ENCODE measurements around the gene MLN. TPM values are rescaled to one million over a fixed set of nuclear protein-coding genes. Genes with fewer than 3 reads are reported as not detected.
"Not testable (repeated sequence)": the region's sequence is repeated elsewhere in the genome, so short reads cannot be mapped to it uniquely, and the experiment has no call there.

The MLN gene
- total and polyA plus RNA-seq, 7 experiments from 2014 or later: not detected

DNA sequence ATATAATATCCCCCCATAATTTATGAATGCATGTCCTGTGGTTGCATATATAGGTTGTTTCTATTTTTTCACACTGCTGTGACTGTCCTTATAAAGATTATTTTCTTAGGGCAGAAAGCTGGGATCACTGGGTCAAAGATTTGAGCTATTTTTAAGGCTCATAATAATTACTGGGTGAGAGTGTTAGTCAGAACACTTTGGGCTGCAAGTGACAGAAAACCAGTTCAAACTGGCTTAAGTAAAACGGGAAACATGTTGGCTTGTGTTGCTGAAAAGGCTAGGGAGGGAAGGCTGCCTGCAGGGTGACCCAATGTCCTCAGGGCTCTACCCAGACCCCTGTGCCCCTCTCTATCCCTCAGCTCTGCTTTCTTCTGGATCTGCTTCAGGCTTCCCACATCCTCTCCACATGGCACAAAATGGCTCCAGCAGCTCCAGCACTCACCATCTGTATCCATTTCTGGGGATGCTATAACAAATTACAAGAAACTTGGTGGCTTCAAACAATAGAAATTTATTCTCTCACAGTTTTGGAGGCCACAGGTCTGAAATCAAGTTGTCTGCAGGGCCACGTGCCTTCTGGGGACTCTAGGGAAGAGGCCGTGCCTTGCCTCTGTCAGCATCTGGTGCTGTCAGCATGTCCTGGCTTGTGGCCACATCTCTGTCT lies 33.1 kb upstream of the MLN start:
- intact Hi-C loops (cut with micrococcal nuclease): no loop called here
- Mint-ChIP-seq H3K4me1 (peaks cover 8 to 25% (median 12%) of the 10 kb centered on the region in 7 donors), H3K27me3 (peaks cover 0 to 11% (median 0%) of the 10 kb centered on the region in 5 donors), H3K36me3 (no peaks in the 10 kb centered on the region), H3K27ac (no peak overlapping the region), H3K4me3 (no peak overlapping the region), H3K9me3 (peaks cover 0 to 6% (median 0%) of the 10 kb centered on the region in 11 donors)
- POLR2A ChIA-PET: no interaction called here
- Histone ChIP-seq H3K4me3 (ENCODE audit: low read length) (no peak overlapping the region), H3K36me3 (ENCODE audit: control insufficient read depth in 2 of 3, insufficient read depth in 3 of 3, low read length in 3 of 3) (no peaks in the 10 kb centered on the region), H3K9me3 (ENCODE audit: control insufficient read depth in 2 of 3, low read length in 3 of 3) (no peaks in the 10 kb centered on the region), H3K27me3 (ENCODE audit: control insufficient read depth in 2 of 2, insufficient read depth in 2 of 2, low read length in 2 of 2) (no peaks in the 10 kb centered on the region), H3K4me1 (ENCODE audit: control insufficient read depth in 2 of 2, insufficient read depth in 2 of 2, low read length in 2 of 2) (peaks cover 0 to 13% of the 10 kb centered on the region in 2 donors), H3K27ac (ENCODE audit: low read depth, low read length) (no peak overlapping the region)
- CTCF ChIA-PET: no interaction called here
- no peak for ATAC-seq
- DNase-seq: no peak

DNA sequence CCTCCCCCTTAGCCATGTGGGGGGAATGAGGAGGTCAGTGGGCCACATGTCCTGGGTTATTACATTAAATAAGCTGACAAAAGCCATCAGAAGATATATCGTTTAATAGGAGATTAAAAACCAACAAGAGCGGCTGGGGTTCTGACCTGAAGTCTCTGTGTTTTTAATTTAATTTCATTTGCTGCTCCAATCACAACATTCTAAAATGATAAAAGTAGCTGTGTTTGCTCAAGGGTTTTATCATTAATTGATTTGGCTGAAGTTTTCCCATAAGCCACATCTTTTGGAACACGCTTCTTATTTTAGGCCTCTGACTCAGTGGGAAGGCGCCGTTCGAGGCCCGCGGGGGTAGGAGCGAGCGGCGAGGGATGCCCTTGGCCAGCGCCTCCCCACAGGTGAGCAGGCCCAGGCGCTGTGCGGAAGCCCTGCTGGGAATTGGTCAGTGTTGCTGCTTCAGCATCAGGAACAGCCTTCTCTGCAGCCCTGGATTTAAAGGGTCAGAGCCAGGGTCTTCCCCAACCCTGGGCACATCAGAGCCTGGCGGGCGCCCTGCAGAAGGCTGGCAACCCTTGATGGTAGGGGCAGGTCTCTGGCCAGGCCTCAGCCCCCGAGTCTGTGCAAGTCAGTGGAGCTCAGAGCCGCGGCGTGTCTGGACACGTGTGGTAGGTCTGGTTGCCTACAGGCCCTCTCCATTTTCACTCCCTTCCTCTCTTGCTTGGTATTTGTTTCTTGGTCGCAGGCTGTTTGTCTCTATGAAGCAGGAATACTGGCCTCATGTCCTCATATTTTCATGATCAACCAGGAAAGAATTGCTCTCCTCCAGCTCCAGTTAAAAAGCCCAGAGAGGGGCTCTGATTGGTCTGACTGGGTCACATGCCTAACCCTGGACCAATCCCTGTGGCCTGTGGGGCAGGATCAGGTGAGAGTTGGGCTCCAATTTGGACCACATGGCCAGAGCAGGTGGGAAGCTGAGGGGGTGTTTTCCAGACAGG lies 30.9 kb upstream of the MLN start:
- ChIA-PET POLR2A (interaction anchor here (0.6 kb wide), 2 partner anchors 93 to 808 kb away, joined by 3 read pairs; no protein-coding TSS in a partner anchor), CTCF (no interaction called here)
- no peaks in the 10 kb centered on the region for H3K36me3 Mint-ChIP-seq
- Histone ChIP-seq H3K36me3 (ENCODE audit: control insufficient read depth in 2 of 3, insufficient read depth in 3 of 3, low read length in 3 of 3) (no peaks in the 10 kb centered on the region), H3K9me3 (ENCODE audit: control insufficient read depth in 2 of 3, low read length in 3 of 3) (no peaks in the 10 kb centered on the region), H3K4me3 (ENCODE audit: low read length) (no peak overlapping the region), H3K27ac (ENCODE audit: low read depth, low read length) (no peak overlapping the region), H3K27me3 (ENCODE audit: control insufficient read depth in 2 of 2, insufficient read depth in 2 of 2, low read length in 2 of 2) (no peaks in the 10 kb centered on the region), H3K4me1 (ENCODE audit: control insufficient read depth in 2 of 2, insufficient read depth in 2 of 2, low read length in 2 of 2) (peaks cover 0 to 2% of the 10 kb centered on the region in 2 donors)
- no peak overlapping the region for H3K4me3 Mint-ChIP-seq
- H3K27me3 Mint-ChIP-seq: peaks cover 0 to 20% (median 0%) of the 10 kb centered on the region in 5 donors
- peaks cover 0 to 11% (median 3%) of the 10 kb centered on the region in 7 donors for H3K4me1 Mint-ChIP-seq
- H3K27ac Mint-ChIP-seq: peak overlapping the region in 1 of 9 donors; percentile 17
- no peak for ATAC-seq
- intact Hi-C loops (cut with micrococcal nuclease): no loop called here
- DNase-seq: no peak
- peaks cover 0 to 6% (median 0%) of the 10 kb centered on the region in 11 donors for H3K9me3 Mint-ChIP-seq

DNA sequence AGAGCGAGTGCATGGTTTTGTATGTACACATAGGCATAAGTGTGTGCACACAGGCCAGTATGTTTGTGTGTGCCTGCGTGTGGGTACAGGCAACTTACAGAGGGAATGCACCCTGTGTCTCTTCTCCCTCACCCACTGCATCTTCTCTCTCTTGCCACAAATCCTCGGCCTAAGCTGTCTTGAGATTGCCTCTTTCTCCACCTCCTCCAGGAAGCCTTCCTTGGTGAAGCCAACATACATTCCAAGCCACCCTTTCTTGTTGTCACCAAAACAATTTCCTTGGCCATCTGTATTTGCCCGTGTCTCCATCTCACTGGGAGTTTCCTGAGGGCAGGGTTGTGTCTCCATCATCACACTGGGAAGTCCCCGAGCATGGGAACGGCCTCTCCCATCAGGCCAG lies 29.8 kb upstream of the MLN start:
- POLR2A ChIA-PET: no interaction called here
- Histone ChIP-seq H3K27me3 (ENCODE audit: control insufficient read depth in 2 of 2, insufficient read depth in 2 of 2, low read length in 2 of 2) (no peaks in the 10 kb centered on the region), H3K4me3 (ENCODE audit: low read length) (no peak overlapping the region), H3K4me1 (ENCODE audit: control insufficient read depth in 2 of 2, insufficient read depth in 2 of 2, low read length in 2 of 2) (no peaks in the 10 kb centered on the region), H3K9me3 (ENCODE audit: control insufficient read depth in 2 of 3, low read length in 3 of 3) (no peaks in the 10 kb centered on the region), H3K27ac (ENCODE audit: low read depth, low read length) (no peak overlapping the region), H3K36me3 (ENCODE audit: control insufficient read depth in 2 of 3, insufficient read depth in 3 of 3, low read length in 3 of 3) (no peaks in the 10 kb centered on the region)
- no peak for ATAC-seq
- peaks cover 0 to 6% (median 0%) of the 10 kb centered on the region in 11 donors for H3K9me3 Mint-ChIP-seq
- H3K4me1 Mint-ChIP-seq: peaks cover 0 to 2% (median 0%) of the 10 kb centered on the region in 7 donors
- intact Hi-C loops (cut with micrococcal nuclease): no loop called here
- no peak for DNase-seq
- H3K27me3 Mint-ChIP-seq: peaks cover 0 to 27% (median 0%) of the 10 kb centered on the region in 5 donors
- H3K4me3 Mint-ChIP-seq: no peak overlapping the region
- CTCF ChIA-PET: no interaction called here
- H3K36me3 Mint-ChIP-seq: no peaks in the 10 kb centered on the region
- H3K27ac Mint-ChIP-seq: no peak overlapping the region

DNA sequence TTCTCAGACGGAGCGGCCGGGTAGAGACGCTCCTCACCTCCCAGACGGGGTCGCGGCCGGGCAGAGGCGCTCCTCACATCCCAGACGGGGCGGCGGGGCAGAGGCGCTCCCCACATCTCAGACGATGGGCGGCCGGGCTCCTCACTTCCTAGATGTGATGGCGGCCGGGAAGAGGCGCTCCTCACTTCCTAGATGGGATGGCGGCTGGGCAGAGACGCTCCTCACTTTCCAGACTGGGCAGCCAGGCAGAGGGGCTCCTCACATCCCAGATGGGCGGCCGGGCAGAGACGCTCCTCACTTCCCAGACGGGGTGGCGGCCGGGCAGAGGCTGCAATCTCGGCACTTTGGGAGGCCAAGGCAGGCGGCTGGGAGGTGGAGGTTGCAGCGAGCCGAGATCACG lies 29.0 kb upstream of the MLN start:
- H3K4me3 ChIP-seq (ENCODE audit: low read length); H3K4me1 ChIP-seq (ENCODE audit: control insufficient read depth in 2 of 2, insufficient read depth in 2 of 2, low read length in 2 of 2); CTCF ChIA-PET; H3K27me3 ChIP-seq (ENCODE audit: control insufficient read depth in 2 of 2, insufficient read depth in 2 of 2, low read length in 2 of 2); POLR2A ChIA-PET; H3K9me3 Mint-ChIP-seq; H3K27ac ChIP-seq (ENCODE audit: low read depth, low read length); ATAC-seq; DNase-seq; H3K4me1 Mint-ChIP-seq; H3K36me3 ChIP-seq (ENCODE audit: control insufficient read depth in 2 of 3, insufficient read depth in 3 of 3, low read length in 3 of 3); H3K4me3 Mint-ChIP-seq; H3K9me3 ChIP-seq (ENCODE audit: control insufficient read depth in 2 of 3, low read length in 3 of 3); H3K36me3 Mint-ChIP-seq; H3K27ac Mint-ChIP-seq; intact Hi-C loops (cut with micrococcal nuclease): not testable (repeated sequence)
- H3K27me3 Mint-ChIP-seq: peaks cover 0 to 32% (median 0%) of the 10 kb centered on the region in 5 donors

DNA sequence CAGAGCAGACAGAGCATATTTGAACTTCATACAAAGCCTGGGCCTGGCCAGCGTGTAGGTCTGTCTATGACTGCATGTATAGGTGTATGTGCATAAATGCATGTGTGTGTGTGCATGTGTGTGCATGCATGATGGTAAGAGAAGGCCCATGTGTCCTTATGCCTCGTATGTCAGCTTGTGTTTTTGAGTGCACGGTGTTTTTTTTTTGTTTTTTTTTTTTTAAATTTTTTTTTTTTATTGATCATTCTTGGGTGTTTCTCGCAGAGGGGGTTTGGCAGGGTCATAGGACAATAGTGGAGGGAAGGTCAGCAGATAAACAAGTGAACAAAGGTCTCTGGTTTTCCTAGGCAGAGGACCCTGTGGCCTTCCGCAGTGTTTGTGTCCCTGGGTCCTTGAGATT lies 27.9 kb upstream of the MLN start:
- H3K4me1 ChIP-seq (ENCODE audit: control insufficient read depth in 2 of 2, insufficient read depth in 2 of 2, low read length in 2 of 2); DNase-seq; POLR2A ChIA-PET; H3K9me3 ChIP-seq (ENCODE audit: control insufficient read depth in 2 of 3, low read length in 3 of 3); H3K9me3 Mint-ChIP-seq; intact Hi-C loops (cut with micrococcal nuclease); CTCF ChIA-PET; H3K4me3 Mint-ChIP-seq; H3K36me3 Mint-ChIP-seq; H3K27me3 ChIP-seq (ENCODE audit: control insufficient read depth in 2 of 2, insufficient read depth in 2 of 2, low read length in 2 of 2); H3K27ac Mint-ChIP-seq; H3K27ac ChIP-seq (ENCODE audit: low read depth, low read length); ATAC-seq; H3K36me3 ChIP-seq (ENCODE audit: control insufficient read depth in 2 of 3, insufficient read depth in 3 of 3, low read length in 3 of 3); H3K4me1 Mint-ChIP-seq; H3K4me3 ChIP-seq (ENCODE audit: low read length): not testable (repeated sequence)
- H3K27me3 Mint-ChIP-seq: peaks cover 0 to 30% (median 0%) of the 10 kb centered on the region in 5 donors

DNA sequence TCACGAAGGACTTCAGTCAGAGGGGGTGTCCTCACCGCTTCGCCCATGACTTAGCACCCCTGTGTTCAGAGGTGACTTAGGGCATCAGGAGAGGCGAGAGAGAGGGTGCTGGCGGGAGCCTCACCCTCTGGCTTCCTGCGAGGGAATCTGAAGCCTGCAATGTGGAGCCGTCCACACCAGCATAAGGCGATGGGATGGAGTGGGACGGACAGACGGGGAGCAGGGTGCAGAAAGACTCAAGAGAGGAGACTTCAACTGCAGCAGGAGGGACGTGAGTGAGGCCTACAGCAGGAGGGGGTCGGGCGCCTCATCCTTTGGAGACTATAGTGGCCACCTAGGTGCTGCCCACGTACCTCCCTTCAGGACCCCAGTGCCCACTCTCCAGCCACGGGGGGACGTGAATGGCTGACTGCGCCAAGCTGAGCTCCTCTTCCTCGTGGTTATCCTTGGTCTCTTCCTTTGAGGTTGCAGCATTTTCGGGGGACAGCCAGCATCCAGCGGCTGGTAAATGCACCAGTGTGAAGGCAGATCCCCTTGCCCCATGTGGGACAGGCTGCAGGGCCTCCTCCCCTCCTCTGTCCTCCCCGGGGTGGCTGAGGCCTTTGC lies 26.9 kb upstream of the MLN start:
- no peaks in the 10 kb centered on the region for H3K4me1 ChIP-seq (ENCODE audit: control insufficient read depth in 2 of 2, insufficient read depth in 2 of 2, low read length in 2 of 2)
- H3K36me3 ChIP-seq (ENCODE audit: control insufficient read depth in 2 of 3, insufficient read depth in 3 of 3, low read length in 3 of 3): no peaks in the 10 kb centered on the region
- H3K4me3 ChIP-seq (ENCODE audit: low read length): no peak overlapping the region
- intact Hi-C loops (cut with micrococcal nuclease): no loop called here
- Mint-ChIP-seq H3K4me3 (no peak overlapping the region), H3K36me3 (no peaks in the 10 kb centered on the region), H3K27ac (no peak overlapping the region), H3K4me1 (peaks cover 0 to 2% (median 0%) of the 10 kb centered on the region in 7 donors), H3K27me3 (peaks cover 0 to 26% (median 0%) of the 10 kb centered on the region in 5 donors), H3K9me3 (peaks cover 0 to 3% (median 0%) of the 10 kb centered on the region in 11 donors)
- CTCF ChIA-PET: no interaction called here
- POLR2A ChIA-PET: no interaction called here
- no peaks in the 10 kb centered on the region for H3K27me3 ChIP-seq (ENCODE audit: control insufficient read depth in 2 of 2, insufficient read depth in 2 of 2, low read length in 2 of 2)
- H3K27ac ChIP-seq (ENCODE audit: low read depth, low read length): no peak overlapping the region
- ATAC-seq: no peak
- H3K9me3 ChIP-seq (ENCODE audit: control insufficient read depth in 2 of 3, low read length in 3 of 3): no peaks in the 10 kb centered on the region
- no peak for DNase-seq

All from naive thymus-derived CD4-positive, alpha-beta T cell (primary cell).